H9 (cell line): ENCODE measurements around the gene HSP90AA1. TPM values are rescaled to one million over a fixed set of nuclear protein-coding genes. Genes with fewer than 3 reads are reported as not detected.

Experiments
- DNase-seq: peaks from one replicate; pipeline ENCODE4 v3.0.0-alpha.2; 2017
- H2AFZ ChIP-seq: one replicate; pipeline ENCODE4 v1.6.1; 2013; ENCODE audit warnings: mild to moderate bottlenecking, low read length, control low read depth, moderate library complexity
- H2AK5ac ChIP-seq: 2 replicates; pipeline ENCODE4 v1.6.1; 2013; ENCODE audit warnings: low read length, control low read depth, mixed read lengths; ENCODE audit not compliant: insufficient read length
- H2BK120ac ChIP-seq: one replicate; pipeline ENCODE4 v1.6.1; 2013; ENCODE audit warnings: low read depth, mild to moderate bottlenecking, low read length, control low read depth, inconsistent platforms; ENCODE audit not compliant: poor library complexity, severe bottlenecking
- H2BK12ac ChIP-seq: 2 replicates; pipeline ENCODE4 v1.6.1; 2013; ENCODE audit warnings: low read length, control low read depth, mixed read lengths, low read depth; ENCODE audit not compliant: insufficient read length
- H2BK15ac ChIP-seq: 2 replicates; pipeline ENCODE4 v1.6.1; 2013; ENCODE audit warnings: low read depth, low read length, control low read depth
- H2BK20ac ChIP-seq: one replicate; pipeline ENCODE4 v1.6.1; 2013; ENCODE audit warnings: low read depth, mild to moderate bottlenecking, low read length, control low read depth, inconsistent platforms; ENCODE audit not compliant: poor library complexity, severe bottlenecking
- H2BK5ac ChIP-seq: 2 replicates; pipeline ENCODE4 v1.6.1; 2013; ENCODE audit warnings: low read length, control low read depth, mixed read lengths; ENCODE audit not compliant: insufficient read length
- H3K14ac ChIP-seq: 2 replicates; pipeline ENCODE4 v1.6.1; 2013; ENCODE audit warnings: low read length, control low read depth; ENCODE audit not compliant: insufficient read depth
- H3K18ac ChIP-seq: 2 replicates; pipeline ENCODE4 v1.6.1; 2013; ENCODE audit warnings: low read depth, mild to moderate bottlenecking, mixed read lengths, low read length, control low read depth; ENCODE audit not compliant: insufficient read length
- H3K23ac ChIP-seq: 2 replicates; pipeline ENCODE4 v1.6.1; 2013; ENCODE audit warnings: low read length, control low read depth, mixed read lengths, low read depth; ENCODE audit not compliant: insufficient read length
- H3K23me2 ChIP-seq: 2 replicates; pipeline ENCODE4 v1.6.1; 2013; ENCODE audit warnings: low read depth, mild to moderate bottlenecking, mixed read lengths, low read length, control low read depth; ENCODE audit not compliant: insufficient read length, poor library complexity, severe bottlenecking
- H3K27ac ChIP-seq: 2 replicates; pipeline ENCODE4 v1.5.1; 2013; ENCODE audit warnings: low read length, control low read depth, mixed read lengths, low read depth; ENCODE audit not compliant: insufficient read length
- H3K27me3 ChIP-seq: 2 replicates; pipeline ENCODE4 v1.6.1; 2013; ENCODE audit warnings: low read length, control low read depth, inconsistent platforms; ENCODE audit not compliant: insufficient read depth
- H3K4ac ChIP-seq: 2 replicates; pipeline ENCODE4 v1.6.1; 2013; ENCODE audit warnings: low read depth, mild to moderate bottlenecking, control low read depth, inconsistent platforms, low read length, moderate library complexity
- H3K4me1 ChIP-seq: 2 replicates; pipeline ENCODE4 v1.6.1; 2013; ENCODE audit warnings: low read length, control low read depth, inconsistent platforms; ENCODE audit not compliant: insufficient read depth
- H3K4me2 ChIP-seq: 2 replicates; pipeline ENCODE4 v1.6.1; 2013; ENCODE audit warnings: low read length, control low read depth, mixed read lengths; ENCODE audit not compliant: insufficient read length, insufficient read depth
- H3K56ac ChIP-seq: 2 replicates; pipeline ENCODE4 v1.6.1; 2013; ENCODE audit warnings: low read depth, mild to moderate bottlenecking, mixed read lengths, low read length, control low read depth; ENCODE audit not compliant: insufficient read length
- H3K79me1 ChIP-seq: 2 replicates; pipeline ENCODE4 v1.6.1; 2013; ENCODE audit warnings: low read depth, mild to moderate bottlenecking, moderate library complexity, low read length, control low read depth, inconsistent platforms; ENCODE audit not compliant: insufficient read depth, poor library complexity, severe bottlenecking
- H3K79me2 ChIP-seq: 2 replicates; pipeline ENCODE4 v1.6.1; 2013; ENCODE audit warnings: low read length, control low read depth, inconsistent platforms; ENCODE audit not compliant: insufficient read depth
- H3K9ac ChIP-seq: 2 replicates; pipeline ENCODE4 v1.6.1; 2013; ENCODE audit warnings: low read length, control low read depth, mixed read lengths; ENCODE audit not compliant: insufficient read length; ENCODE audit errors: extremely low read depth
- H3K9me3 ChIP-seq: one replicate; pipeline ENCODE4 v1.6.1; 2013; ENCODE audit warnings: low read depth, low read length, inconsistent platforms; ENCODE audit not compliant: control insufficient read depth
- H3T11ph ChIP-seq: one replicate; pipeline ENCODE4 v1.6.1; 2013; ENCODE audit warnings: mild to moderate bottlenecking, low read length, control low read depth, inconsistent platforms
- H4K20me1 ChIP-seq: one replicate; pipeline ENCODE4 v1.6.1; 2013; ENCODE audit not compliant: control insufficient read depth, insufficient read length, insufficient read depth
- H4K5ac ChIP-seq: 2 replicates; pipeline ENCODE4 v1.6.1; 2013; ENCODE audit warnings: low read depth, mild to moderate bottlenecking, mixed read lengths, low read length, control low read depth; ENCODE audit not compliant: insufficient read length
- H4K8ac ChIP-seq: replicated peaks from 2 replicates; pipeline ENCODE4 v1.6.1; 2013; ENCODE audit warnings: low read length, control low read depth, mixed read lengths, low read depth; ENCODE audit not compliant: insufficient read length
- H4K91ac ChIP-seq: 2 replicates; pipeline ENCODE4 v1.6.1; 2013; ENCODE audit warnings: low read depth, mild to moderate bottlenecking, moderate library complexity, mixed read lengths, low read length, control low read depth; ENCODE audit not compliant: insufficient read length
- H3K27ac Mint-ChIP-seq, 3 experiments: 2 replicates in 2 of 3; 3 replicates in 1 of 3; pipeline ENCODE4 v1.8.0; 2020 to 2021; ENCODE audit warnings: mixed read lengths in 3 of 3, mild to moderate bottlenecking in 1 of 3, moderate library complexity in 1 of 3
- H3K27me3 Mint-ChIP-seq: 2 replicates; pipeline ENCODE4 v1.8.0; 2021; ENCODE audit warnings: low read depth, mild to moderate bottlenecking, moderate library complexity, mixed read lengths
- H3K36me3 Mint-ChIP-seq, 3 experiments: 2 replicates in 2 of 3; 3 replicates in 1 of 3; pipeline ENCODE4 v1.8.0; 2020 to 2021; ENCODE audit warnings: low read depth in 3 of 3, mixed read lengths in 3 of 3; ENCODE audit not compliant: insufficient read depth in 1 of 3
- H3K4me1 Mint-ChIP-seq, 2 experiments: 2 replicates each; pipeline ENCODE4 v1.8.0; 2020; ENCODE audit warnings: mixed read lengths in 2 of 2
- H3K4me3 Mint-ChIP-seq, 2 experiments: 2 replicates in 1 of 2; 3 replicates in 1 of 2; pipeline ENCODE4 v1.8.0; 2020 to 2021; ENCODE audit warnings: mild to moderate bottlenecking in 2 of 2, mixed read lengths in 2 of 2, moderate library complexity in 1 of 2
- H3K9me3 Mint-ChIP-seq, 2 experiments: 2 replicates in 1 of 2; 3 replicates in 1 of 2; pipeline ENCODE4 v1.8.0; 2020; ENCODE audit warnings: mild to moderate bottlenecking in 2 of 2, mixed read lengths in 2 of 2, moderate library complexity in 1 of 2
- WGBS: extraction: QIAGEN DNeasy Blood & Tissue Kit; methylation state at CpG from one replicate; pipeline ENCODE4 v1.1.7; 2013; ENCODE audit warnings: missing lambda C conversion rate, low lambda C conversion rate, mixed read lengths; ENCODE audit not compliant: insufficient read length; ENCODE audit errors: extremely low coverage; 5-methylcytosine and 5-hydroxymethylcytosine counted together
- total RNA-seq: library from RNA; stranded (reverse); gene quantifications from 2 replicates; pipeline ENCODE4 v1.2.1, GENCODE V29; 2021
- TF ChIP-seq, protein P1 (sequence below): fragments of 200-600 bp; sonication (generic); conservative IDR thresholded peaks from 3 replicates; pipeline ENCODE4 v1.8.0; 2021; ENCODE audit warnings: antibody characterized with exemption, mild to moderate bottlenecking

The HSP90AA1 gene
- total RNA-seq, 1 experiment from 2014 or later = 953 TPM

GRCh38 chr14:102105369-102105768 is 18.5 kb upstream of the HSP90AA1 start:
- peaks cover 14 to 15% of the 10 kb centered on the region in 2 experiments for H3K9me3 Mint-ChIP-seq
- WGBS = no CpG with 5 or more reads among the region's 4 CpGs
- no peak for DNase-seq

More at GRCh38 chr14:102105369-102105768, 18.5 kb upstream of the HSP90AA1 start:
- H3K23me2 ChIP-seq = no peaks in the 10 kb centered on the region
- no peak overlapping the region for H4K91ac ChIP-seq
- Mint-ChIP-seq H3K36me3 (peaks cover 8 to 10% (median 8%) of the 10 kb centered on the region in 3 experiments; a peak in 6 of 7 replicates), H3K4me3 (no peak overlapping the region), H3K4me1 (peaks cover 11 to 12% of the 10 kb centered on the region in 2 experiments), H3K27ac (peak overlapping the region in 2 of 3 experiments; percentile 12 to 24; a peak in 5 of 7 replicates), H3K27me3 (no peaks in the 10 kb centered on the region)
- peak overlapping the region; percentile 79 for H3K18ac ChIP-seq
- H3K56ac ChIP-seq = no peak overlapping the region
- H2BK15ac ChIP-seq = no peak overlapping the region
- peaks cover 8% of the 10 kb centered on the region for H3K9me3 ChIP-seq
- H3K27ac ChIP-seq = no peak overlapping the region
- H3K4me1 ChIP-seq = no peaks in the 10 kb centered on the region; the same call in 1 of the 2 replicates
- no peak overlapping the region for H2BK5ac ChIP-seq
- peak overlapping the region; percentile 45; the same call in 1 of the 2 replicates for H3K14ac ChIP-seq
- no peak overlapping the region for H3K4me2 ChIP-seq
- no peak overlapping the region for H3K9ac ChIP-seq
- no peak overlapping the region for H3K4ac ChIP-seq
- no peak overlapping the region for H2BK12ac ChIP-seq
- H2AK5ac ChIP-seq = no peak overlapping the region
- no peaks in the 10 kb centered on the region for H3K79me1 ChIP-seq
- H4K5ac ChIP-seq = no peak overlapping the region
- H2BK120ac ChIP-seq = no peak overlapping the region
- TF ChIP-seq, protein P1, sequence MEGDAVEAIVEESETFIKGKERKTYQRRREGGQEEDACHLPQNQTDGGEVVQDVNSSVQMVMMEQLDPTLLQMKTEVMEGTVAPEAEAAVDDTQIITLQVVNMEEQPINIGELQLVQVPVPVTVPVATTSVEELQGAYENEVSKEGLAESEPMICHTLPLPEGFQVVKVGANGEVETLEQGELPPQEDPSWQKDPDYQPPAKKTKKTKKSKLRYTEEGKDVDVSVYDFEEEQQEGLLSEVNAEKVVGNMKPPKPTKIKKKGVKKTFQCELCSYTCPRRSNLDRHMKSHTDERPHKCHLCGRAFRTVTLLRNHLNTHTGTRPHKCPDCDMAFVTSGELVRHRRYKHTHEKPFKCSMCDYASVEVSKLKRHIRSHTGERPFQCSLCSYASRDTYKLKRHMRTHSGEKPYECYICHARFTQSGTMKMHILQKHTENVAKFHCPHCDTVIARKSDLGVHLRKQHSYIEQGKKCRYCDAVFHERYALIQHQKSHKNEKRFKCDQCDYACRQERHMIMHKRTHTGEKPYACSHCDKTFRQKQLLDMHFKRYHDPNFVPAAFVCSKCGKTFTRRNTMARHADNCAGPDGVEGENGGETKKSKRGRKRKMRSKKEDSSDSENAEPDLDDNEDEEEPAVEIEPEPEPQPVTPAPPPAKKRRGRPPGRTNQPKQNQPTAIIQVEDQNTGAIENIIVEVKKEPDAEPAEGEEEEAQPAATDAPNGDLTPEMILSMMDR = no peak
- H3K23ac ChIP-seq = no peak overlapping the region
- no peak overlapping the region for H2AFZ ChIP-seq
- no peak overlapping the region for H3T11ph ChIP-seq
- no peaks in the 10 kb centered on the region for H3K27me3 ChIP-seq
- H3K79me2 ChIP-seq = no peaks in the 10 kb centered on the region
- H4K8ac ChIP-seq = no peak overlapping the region
- no peak overlapping the region for H2BK20ac ChIP-seq
- no peaks in the 10 kb centered on the region for H4K20me1 ChIP-seq
